ENCODE measurements around the gene SCAPER. TPM values are rescaled to one million over a fixed set of nuclear protein-coding genes. Genes with fewer than 3 reads are reported as not detected.
"Not testable (repeated sequence)": the region's sequence is repeated elsewhere in the genome, so short reads cannot be mapped to it uniquely, and the experiment has no call there.

Gene SCAPER
- total RNA-seq, 2 experiments from 2014 or later = 10.4 to 22.3 TPM

- no TSS peak for BruUV-seq (replicated peaks)
- no peak for TF ChIP-seq CTCF (conservative IDR thresholded peaks at IDR 0.05; ENCODE audit: low read length)
- TF ChIP-seq EZH2phosphoT487 (IDR thresholded peaks at IDR 0.05; ENCODE audit: borderline replicate concordance, low read depth, low read length) = no peak
- ChIA-PET CTCF (ENCODE audit: unreplicated experiment) (no interaction called here), POLR2A (no interaction called here)
- Histone ChIP-seq H2AFZ (ENCODE audit: low read length) (no peak overlapping the region), H3K4me1 (ENCODE audit: insufficient read depth, low read length, poor library complexity, severe bottlenecking) (no peaks in the 10 kb centered on the region), H3K4me3 (ENCODE audit: low read depth, low read length, poor library complexity, severe bottlenecking) (no peak overlapping the region), H3K36me3 (ENCODE audit: insufficient read depth, low read length) (no peaks in the 10 kb centered on the region), H3K79me2 (ENCODE audit: insufficient read depth, low read depth, low read length) (no peaks in the 10 kb centered on the region), H3K9me3 (ENCODE audit: low read length) (no peaks in the 10 kb centered on the region), H4K20me1 (ENCODE audit: insufficient read depth, low read length) (no peaks in the 10 kb centered on the region), H3K9me2 (ENCODE audit: insufficient read depth, low read length) (no peaks in the 10 kb centered on the region), H3K27ac (ENCODE audit: low read depth, low read length, poor library complexity, severe bottlenecking) (no peak overlapping the region), H3K4me2 (ENCODE audit: low read length) (no peak overlapping the region)
- DNase-seq (ENCODE audit: low spot score) = no peak
- intact Hi-C loops (cut with micrococcal nuclease; ENCODE audit: unreplicated experiment) = no loop called here
Measured at GRCh38 chr15:76432604-76433003, 472.5 kb downstream of the SCAPER start.

- intact Hi-C loops (cut with micrococcal nuclease; ENCODE audit: unreplicated experiment) = no loop called here
- POLR2A ChIA-PET = no interaction called here
Measured at GRCh38 chr15:76431971-76432370, 473.2 kb downstream of the SCAPER start.

GRCh38 chr15:76430711-76431110, 474.4 kb downstream of the SCAPER start:
- H3K4me1 ChIP-seq (ENCODE audit: insufficient read depth, low read length, poor library complexity, severe bottlenecking); H3K9me2 ChIP-seq (ENCODE audit: insufficient read depth, low read length); H3K4me2 ChIP-seq (ENCODE audit: low read length); H3K27ac ChIP-seq (ENCODE audit: low read depth, low read length, poor library complexity, severe bottlenecking); CTCF ChIA-PET (ENCODE audit: unreplicated experiment); H3K79me2 ChIP-seq (ENCODE audit: insufficient read depth, low read depth, low read length); DNase-seq (ENCODE audit: low spot score); POLR2A ChIA-PET; intact Hi-C loops (cut with micrococcal nuclease; ENCODE audit: unreplicated experiment); H3K9me3 ChIP-seq (ENCODE audit: low read length); H2AFZ ChIP-seq (ENCODE audit: low read length); H3K36me3 ChIP-seq (ENCODE audit: insufficient read depth, low read length); BruUV-seq (replicated peaks); H3K4me3 ChIP-seq (ENCODE audit: low read depth, low read length, poor library complexity, severe bottlenecking); H4K20me1 ChIP-seq (ENCODE audit: insufficient read depth, low read length): not testable (repeated sequence)

More at GRCh38 chr15:76431971-76432370, 473.2 kb downstream of the SCAPER start:
- no TSS peak for BruUV-seq (replicated peaks)
- Histone ChIP-seq H3K36me3 (ENCODE audit: insufficient read depth, low read length) (no peaks in the 10 kb centered on the region), H3K9me3 (ENCODE audit: low read length) (no peaks in the 10 kb centered on the region), H3K79me2 (ENCODE audit: insufficient read depth, low read depth, low read length) (no peaks in the 10 kb centered on the region), H2AFZ (ENCODE audit: low read length) (no peak overlapping the region), H3K4me2 (ENCODE audit: low read length) (no peak overlapping the region), H3K4me1 (ENCODE audit: insufficient read depth, low read length, poor library complexity, severe bottlenecking) (no peaks in the 10 kb centered on the region), H3K4me3 (ENCODE audit: low read depth, low read length, poor library complexity, severe bottlenecking) (no peak overlapping the region), H3K9me2 (ENCODE audit: insufficient read depth, low read length) (no peaks in the 10 kb centered on the region), H3K27ac (ENCODE audit: low read depth, low read length, poor library complexity, severe bottlenecking) (no peak overlapping the region), H4K20me1 (ENCODE audit: insufficient read depth, low read length) (no peaks in the 10 kb centered on the region)
- no peak for DNase-seq (ENCODE audit: low spot score)
- TF ChIP-seq CTCF (conservative IDR thresholded peaks at IDR 0.05; ENCODE audit: low read length) (no peak), EZH2phosphoT487 (IDR thresholded peaks at IDR 0.05; ENCODE audit: borderline replicate concordance, low read depth, low read length) (no peak)
- CTCF ChIA-PET (ENCODE audit: unreplicated experiment) = no interaction called here

Data from OCI-LY7 (cell line).